BE2C (cell line): ENCODE measurements around the gene B3GALT6.

Experiments
- DNase-seq: peaks from one replicate; pipeline ENCODE4 v3.0.0-alpha.2; 2020
- H3K27me3 ChIP-seq: fragments of 250-450 bp; sonication (Bioruptor Pico); 2 replicates; pipeline ENCODE4 v1.5.1; 2020; ENCODE audit warnings: mild to moderate bottlenecking
- H3K36me3 ChIP-seq: fragments of 250-450 bp; sonication (Bioruptor Pico); 2 replicates; pipeline ENCODE4 v1.5.1; 2020; ENCODE audit warnings: mild to moderate bottlenecking
- H3K4me1 ChIP-seq: fragments of 250-450 bp; sonication (Bioruptor Pico); 2 replicates; pipeline ENCODE4 v1.5.1; 2020
- H3K4me3 ChIP-seq: 2 replicates; pipeline ENCODE4 v1.5.1; 2011; ENCODE audit warnings: low read depth, low read length
- H3K9me3 ChIP-seq: fragments of 250-450 bp; sonication (Bioruptor Pico); 2 replicates; pipeline ENCODE4 v1.5.1; 2020
- TF ChIP-seq, protein P1 (sequence below): IDR thresholded peaks from 2 replicates; pipeline ENCODE4 v1.5.1; 2012; ENCODE audit warnings: mild to moderate bottlenecking, low read depth, low read length

B3GALT6 gene

GRCh38 chr1:1200876-1201810 lies 30.9 kb upstream of the B3GALT6 start:
- TF ChIP-seq, protein P1, sequence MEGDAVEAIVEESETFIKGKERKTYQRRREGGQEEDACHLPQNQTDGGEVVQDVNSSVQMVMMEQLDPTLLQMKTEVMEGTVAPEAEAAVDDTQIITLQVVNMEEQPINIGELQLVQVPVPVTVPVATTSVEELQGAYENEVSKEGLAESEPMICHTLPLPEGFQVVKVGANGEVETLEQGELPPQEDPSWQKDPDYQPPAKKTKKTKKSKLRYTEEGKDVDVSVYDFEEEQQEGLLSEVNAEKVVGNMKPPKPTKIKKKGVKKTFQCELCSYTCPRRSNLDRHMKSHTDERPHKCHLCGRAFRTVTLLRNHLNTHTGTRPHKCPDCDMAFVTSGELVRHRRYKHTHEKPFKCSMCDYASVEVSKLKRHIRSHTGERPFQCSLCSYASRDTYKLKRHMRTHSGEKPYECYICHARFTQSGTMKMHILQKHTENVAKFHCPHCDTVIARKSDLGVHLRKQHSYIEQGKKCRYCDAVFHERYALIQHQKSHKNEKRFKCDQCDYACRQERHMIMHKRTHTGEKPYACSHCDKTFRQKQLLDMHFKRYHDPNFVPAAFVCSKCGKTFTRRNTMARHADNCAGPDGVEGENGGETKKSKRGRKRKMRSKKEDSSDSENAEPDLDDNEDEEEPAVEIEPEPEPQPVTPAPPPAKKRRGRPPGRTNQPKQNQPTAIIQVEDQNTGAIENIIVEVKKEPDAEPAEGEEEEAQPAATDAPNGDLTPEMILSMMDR, result no peak
- Histone ChIP-seq H3K4me3 (no peak overlapping the region), H3K27me3 (peaks cover 27% of the 10 kb centered on the region), H3K36me3 (no peaks in the 10 kb centered on the region), H3K9me3 (no peaks in the 10 kb centered on the region), H3K4me1 (no peaks in the 10 kb centered on the region)
- DNase-seq, result peak; percentile 23

GRCh38 chr1:1202831-1203560 lies 29.0 kb upstream of the B3GALT6 start:
- DNase-seq, result peak; percentile 12
- Histone ChIP-seq H3K9me3 (no peaks in the 10 kb centered on the region), H3K4me3 (no peak overlapping the region), H3K4me1 (no peaks in the 10 kb centered on the region), H3K36me3 (no peaks in the 10 kb centered on the region), H3K27me3 (peaks cover 41% of the 10 kb centered on the region)
- TF ChIP-seq, protein P1, result no peak

GRCh38 chr1:1203561-1204424 lies 28.2 kb upstream of the B3GALT6 start:
- peak; percentile 9 for DNase-seq

DNA sequence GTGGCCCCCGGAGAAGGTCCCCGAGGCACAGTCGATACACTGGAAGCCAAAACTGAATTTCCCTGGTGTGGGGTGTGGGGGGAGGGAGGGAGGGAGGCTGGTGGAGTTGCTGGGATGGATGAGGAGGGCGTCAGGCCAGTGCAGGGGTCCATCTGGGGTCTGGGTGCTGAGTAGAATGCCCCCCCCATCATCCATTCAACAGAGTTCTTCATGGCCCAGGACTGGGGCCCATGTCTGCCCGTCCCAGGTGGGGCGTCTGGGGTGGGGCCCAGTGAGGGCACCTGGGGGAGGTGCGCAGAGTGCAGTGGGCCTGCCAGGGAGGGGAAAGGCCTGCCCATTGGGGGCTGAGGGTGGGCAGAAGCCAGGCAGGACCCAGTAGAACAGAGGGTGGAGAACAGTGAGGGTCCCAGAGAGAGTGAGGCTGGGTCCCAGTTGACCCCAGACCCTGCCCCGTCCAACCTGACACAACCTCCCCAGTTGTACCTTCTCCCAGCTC lies 27.6 kb upstream of the B3GALT6 start:
- H3K4me1 ChIP-seq, result no peaks in the 10 kb centered on the region
- DNase-seq, result no peak
- peaks cover 40% of the 10 kb centered on the region for H3K27me3 ChIP-seq
- no peaks in the 10 kb centered on the region for H3K9me3 ChIP-seq
- no peak overlapping the region for H3K4me3 ChIP-seq
- TF ChIP-seq, protein P1, result no peak
- no peaks in the 10 kb centered on the region for H3K36me3 ChIP-seq

More at GRCh38 chr1:1203561-1204424, 28.2 kb upstream of the B3GALT6 start:
- H3K4me1 ChIP-seq, result no peaks in the 10 kb centered on the region
- H3K27me3 ChIP-seq, result peaks cover 41% of the 10 kb centered on the region
- H3K4me3 ChIP-seq, result no peak overlapping the region
- no peaks in the 10 kb centered on the region for H3K36me3 ChIP-seq
- no peaks in the 10 kb centered on the region for H3K9me3 ChIP-seq
- TF ChIP-seq, protein P1, result no peak

- peak; percentile 8 for DNase-seq
- Histone ChIP-seq H3K4me3 (no peak overlapping the region), H3K36me3 (no peaks in the 10 kb centered on the region), H3K27me3 (peaks cover 33% of the 10 kb centered on the region), H3K9me3 (no peaks in the 10 kb centered on the region), H3K4me1 (no peaks in the 10 kb centered on the region)
- TF ChIP-seq, protein P1, result no peak
These were observed 26.9 kb upstream of the B3GALT6 start for GRCh38 chr1:1204998-1205768.
